IMR-90 (cell line): Measurements from ENCODE around the gene ALX4. TPM values are rescaled to one million over a fixed set of nuclear protein-coding genes. Genes with fewer than 3 reads are reported as not detected.

ENCODE experiments used
- ATAC-seq: fragments of 200-7000 bp; cut with Tn5 transposase; 2 replicates; pipeline ENCODE4 v1.9.1; 2020; ENCODE audit warnings: low read depth, mild to moderate bottlenecking, moderate library complexity
- BruUV-seq: library from RNA; stranded (reverse); fragments of 400-500 nt; replicated peaks from 2 replicates; lab custom pipeline; 2021; lab: Mats Ljungman, UMichigan
- CTCF ChIA-PET: fragments of 300-600 bp; formaldehyde crosslinking; extraction: SDS; loops from one replicate; lab custom pipeline; 2021; ENCODE audit warnings: antibody characterized with exemption; lab: Yijun Ruan, JAX
- POLR2A ChIA-PET: fragments of 300-600 bp; sonication (Branson Sonifier 250); formaldehyde crosslinking; loops from one replicate; lab custom pipeline; 2022; ENCODE audit warnings: antibody characterized with exemption; ENCODE audit not compliant: unreplicated experiment; lab: Charles Lee
- DNase-seq: peaks from one replicate; pipeline ENCODE4 v3.0.0; 2013
- H2AFZ ChIP-seq: replicated peaks from 2 replicates; pipeline ENCODE3; 2013; ENCODE audit warnings: low read length, mild to moderate bottlenecking; ENCODE audit not compliant: poor library complexity
- H2AK5ac ChIP-seq: 2 replicates; pipeline ENCODE4 v1.6.1; 2013; ENCODE audit warnings: low read depth, low read length, inconsistent platforms
- H2AK9ac ChIP-seq: replicated peaks from 2 replicates; pipeline ENCODE3; 2013; ENCODE audit warnings: mild to moderate bottlenecking, low read depth, low read length, moderate library complexity; ENCODE audit not compliant: poor library complexity
- H2BK120ac ChIP-seq: 2 replicates; pipeline ENCODE4 v1.6.1; 2013; ENCODE audit warnings: low read depth, low read length, inconsistent platforms
- H2BK15ac ChIP-seq: 3 replicates; pipeline ENCODE4 v1.6.1; 2013; ENCODE audit warnings: low read depth, low read length, inconsistent platforms
- H2BK20ac ChIP-seq: 2 replicates; pipeline ENCODE4 v1.6.1; 2013; ENCODE audit warnings: low read depth, mild to moderate bottlenecking, inconsistent platforms, low read length, moderate library complexity
- H2BK5ac ChIP-seq: 2 replicates; pipeline ENCODE4 v1.6.1; 2013; ENCODE audit warnings: mild to moderate bottlenecking, low read depth, low read length, inconsistent platforms; ENCODE audit not compliant: poor library complexity, severe bottlenecking
- H3K14ac ChIP-seq: replicated peaks from 2 replicates; pipeline ENCODE4 v1.6.1; 2013; ENCODE audit warnings: low read depth, low read length, inconsistent platforms
- H3K18ac ChIP-seq: 2 replicates; pipeline ENCODE4 v1.6.1; 2013; ENCODE audit warnings: low read depth, low read length, control low read depth
- H3K23ac ChIP-seq: 2 replicates; pipeline ENCODE4 v1.6.1; 2013; ENCODE audit warnings: low read depth, low read length, inconsistent platforms
- H3K27ac ChIP-seq: 2 replicates; pipeline ENCODE4 v1.5.1; 2013; ENCODE audit warnings: mild to moderate bottlenecking, control low read depth, low read length; ENCODE audit not compliant: insufficient read depth
- H3K27me3 ChIP-seq: 2 replicates; pipeline ENCODE4 v1.6.1; 2013; ENCODE audit warnings: low read length; ENCODE audit not compliant: control insufficient read depth, insufficient read depth
- H3K36me3 ChIP-seq: 2 replicates; pipeline ENCODE4 v1.6.1; 2013; ENCODE audit warnings: low read length, mixed read lengths; ENCODE audit not compliant: control insufficient read depth, insufficient read depth
- H3K4ac ChIP-seq: 2 replicates; pipeline ENCODE4 v1.6.1; 2013; ENCODE audit warnings: low read depth, low read length, inconsistent platforms
- H3K4me1 ChIP-seq: 2 replicates; pipeline ENCODE4 v1.6.1; 2013; ENCODE audit warnings: low read length, mixed read lengths; ENCODE audit not compliant: control insufficient read depth, insufficient read depth
- H3K4me2 ChIP-seq: 2 replicates; pipeline ENCODE4 v1.6.1; 2013; ENCODE audit warnings: low read depth, mild to moderate bottlenecking, control low read depth, low read length, moderate library complexity
- H3K4me3 ChIP-seq: 2 replicates; pipeline ENCODE4 v1.5.1; 2013; ENCODE audit warnings: low read depth, mild to moderate bottlenecking, control low read depth, low read length, moderate library complexity; ENCODE audit not compliant: insufficient read depth
- H3K56ac ChIP-seq: 2 replicates; pipeline ENCODE4 v1.6.1; 2013; ENCODE audit warnings: low read length, inconsistent platforms; ENCODE audit not compliant: insufficient read depth; ENCODE audit errors: extremely low read depth
- H3K79me1 ChIP-seq, 2 experiments: 2 replicates each; pipeline ENCODE4 v1.6.1; 2013; ENCODE audit warnings: low read length in 2 of 2, inconsistent platforms in 1 of 2, low read depth in 1 of 2
- H3K9ac ChIP-seq: 2 replicates; pipeline ENCODE4 v1.6.1; 2013; ENCODE audit warnings: low read depth, low read length, control low read depth
- H3K9me1 ChIP-seq: 2 replicates; pipeline ENCODE4 v1.6.1; 2013; ENCODE audit warnings: low read length, inconsistent platforms; ENCODE audit not compliant: insufficient read depth
- H3K9me3 ChIP-seq: 2 replicates; pipeline ENCODE4 v1.6.1; 2013; ENCODE audit warnings: low read length; ENCODE audit not compliant: control insufficient read depth, insufficient read depth
- H4K20me1 ChIP-seq: 2 replicates; pipeline ENCODE4 v1.6.1; 2013; ENCODE audit warnings: low read length, inconsistent platforms; ENCODE audit not compliant: insufficient read depth
- H4K5ac ChIP-seq: 2 replicates; pipeline ENCODE4 v1.6.1; 2013; ENCODE audit warnings: mild to moderate bottlenecking, low read depth, low read length, control low read depth
- H4K8ac ChIP-seq, 2 experiments: 2 replicates each; pipeline ENCODE4 v1.6.1; 2013; ENCODE audit warnings: low read depth in 2 of 2, low read length in 2 of 2, control low read depth in 1 of 2, inconsistent platforms in 1 of 2
- H4K91ac ChIP-seq: 2 replicates; pipeline ENCODE4 v1.6.1; 2013; ENCODE audit warnings: low read depth, low read length, inconsistent platforms; ENCODE audit not compliant: insufficient read depth
- BHLHE40 ChIP-seq: fragments of 150-350 bp; IDR thresholded peaks from 2 replicates; pipeline ENCODE4 v1.6.1; 2016; ENCODE audit warnings: mild to moderate bottlenecking, low read depth, low read length
- CEBPB ChIP-seq: IDR thresholded peaks from 2 replicates; pipeline ENCODE4 v1.6.1; 2012; ENCODE audit warnings: low read depth, low read length, improper control_type of control experiment
- CHD1 ChIP-seq: IDR thresholded peaks from 2 replicates; pipeline ENCODE4 v1.6.1; 2012; ENCODE audit warnings: low read depth, low read length, improper control_type of control experiment
- CTCF ChIP-seq: conservative IDR thresholded peaks from 2 replicates; pipeline ENCODE4 v1.5.1; 2012; ENCODE audit warnings: mild to moderate bottlenecking, low read depth, low read length, improper control_type of control experiment
- FOS ChIP-seq: fragments of 150-350 bp; IDR thresholded peaks from 2 replicates; pipeline ENCODE4 v1.6.1; 2016; ENCODE audit warnings: low read depth, low read length
- MAFK ChIP-seq: IDR thresholded peaks from 2 replicates; pipeline ENCODE4 v1.6.1; 2012; ENCODE audit warnings: low read depth, low read length, improper control_type of control experiment
- MAZ ChIP-seq: IDR thresholded peaks from 2 replicates; pipeline ENCODE4 v1.6.1; 2012; ENCODE audit warnings: low read depth, mild to moderate bottlenecking, low read length, improper control_type of control experiment, moderate library complexity, borderline replicate concordance
- MXI1 ChIP-seq: IDR thresholded peaks from 2 replicates; pipeline ENCODE4 v1.6.1; 2012; ENCODE audit warnings: low read depth, mild to moderate bottlenecking, low read length, moderate library complexity, borderline replicate concordance
- NFE2L2 ChIP-seq: fragments of 150-350 bp; IDR thresholded peaks from 2 replicates; pipeline ENCODE4 v1.6.1; 2016; ENCODE audit warnings: low read depth, mild to moderate bottlenecking, low read length
- POLR2A ChIP-seq: IDR thresholded peaks from 2 replicates; pipeline ENCODE4 v1.6.1; 2012; ENCODE audit warnings: mild to moderate bottlenecking, low read depth, low read length
- RAD21 ChIP-seq: IDR thresholded peaks from 2 replicates; pipeline ENCODE4 v1.6.1; 2012; ENCODE audit warnings: low read length, improper control_type of control experiment
- RCOR1 ChIP-seq: IDR thresholded peaks from 2 replicates; pipeline ENCODE4 v1.6.1; 2012; ENCODE audit warnings: mild to moderate bottlenecking, low read length, improper control_type of control experiment; ENCODE audit not compliant: insufficient replicate concordance
- RFX5 ChIP-seq: IDR thresholded peaks from 2 replicates; pipeline ENCODE4 v1.8.0; 2012; ENCODE audit warnings: low read depth, mild to moderate bottlenecking, low read length, moderate library complexity
- SMC3 ChIP-seq: fragments of 150-350 bp; IDR thresholded peaks from 2 replicates; pipeline ENCODE4 v1.6.1; 2016; ENCODE audit warnings: low read depth, mild to moderate bottlenecking, antibody characterized with exemption, low read length, moderate library complexity
- USF2 ChIP-seq: fragments of 150-350 bp; IDR thresholded peaks from 2 replicates; pipeline ENCODE4 v1.6.1; 2017; ENCODE audit warnings: mild to moderate bottlenecking, antibody characterized with exemption, low read length, low read depth
- WGBS, 2 experiments: methylation state at CpG; one replicate each; pipeline versions ENCODE4 v1.1.5 to v1.1.7; 2013; ENCODE audit warnings: missing lambda C conversion rate in 2 of 2; ENCODE audit not compliant: insufficient read length in 1 of 2; ENCODE audit errors: extremely low coverage in 2 of 2; 5-methylcytosine and 5-hydroxymethylcytosine counted together
- dilution Hi-C: fragments of 300-500 bp; cut with HindIII; formaldehyde crosslinking; loops from one replicate; pipeline ENCODE4 v1.14.3; 2018; ENCODE audit warnings: low sequenced_read_pairs; ENCODE audit not compliant: unreplicated experiment
- in situ Hi-C: fragments of 300-500 bp; cut with MboI; formaldehyde crosslinking; loops from 3 replicates; pipeline ENCODE4 v1.14.3; 2019; ENCODE audit warnings: low sequenced_read_pairs, inconsistent platforms, mixed read lengths
- intact Hi-C: fragments of 100-400 bp; cut with micrococcal nuclease; formaldehyde crosslinking; loops from 2 replicates; pipeline ENCODE4 v1.10.0; 2022
- polyA plus RNA-seq, 3 experiments: library from polyadenylated mRNA; depleted of rRNA; stranded (reverse); fragments of >200 nt; gene quantifications; 2 replicates each; pipeline ENCODE4 v1.2.3, GENCODE V29; 2012; ENCODE audit warnings: low replicate concordance in 1 of 3
- total RNA-seq: library from RNA; depleted of rRNA; stranded (reverse); fragments of >200 nt; gene quantifications from 2 replicates; pipeline ENCODE4 v1.2.3, GENCODE V29; 2012

The ALX4 gene
- total and polyA plus RNA-seq, 2 of the 4 experiments (the other 2 are of a cell fraction), result not detected

GRCh38 chr11:44243595-44244343 lies 66.2 kb downstream of the ALX4 start:
- Histone ChIP-seq H3K9me3 (no peaks in the 10 kb centered on the region), H2AK9ac (peak overlapping the region; percentile 51), H2BK120ac (peak overlapping the region; percentile 97), H3K56ac (peak overlapping the region; percentile 41; the same call in 1 of the 2 replicates), H3K9ac (no peak overlapping the region), H2BK20ac (peak overlapping the region; percentile 98), H3K9me1 (peaks cover 11% of the 10 kb centered on the region), H2AK5ac (peak overlapping the region; percentile 89), H2AFZ (peak overlapping the region; percentile 6), H4K20me1 (no peaks in the 10 kb centered on the region), H3K4me3 (no peak overlapping the region), H3K4ac (peak overlapping the region; percentile 97), H3K36me3 (0 out of 2 replicates have a peak, but pooled peaks cover 4% of the 10 kb centered on the region), H3K4me2 (0 out of 2 replicates have a peak overlapping the region, but pooled peaks have one; percentile 39), H3K14ac (peak overlapping the region; percentile 80; the same call in 1 of the 2 replicates), H3K18ac (peak overlapping the region; percentile 71), H3K4me1 (peaks cover 26% of the 10 kb centered on the region), H3K79me1 (peaks cover 0 to 11% of the 10 kb centered on the region in 2 experiments; a peak in 2 of 4 replicates), H3K27me3 (no peaks in the 10 kb centered on the region), H3K27ac (peak overlapping the region; percentile 51), H4K8ac (peak overlapping the region; percentile 60 to 74; a peak in 3 of 4 replicates), H3K23ac (peak overlapping the region; percentile 82), H4K91ac (peak overlapping the region; percentile 95), H2BK15ac (peak overlapping the region; percentile 77; the same call in 2 of the 3 replicates), H4K5ac (peak overlapping the region; percentile 24), H2BK5ac (peak overlapping the region; percentile 68)
- DNase-seq (peak; percentile 46), ATAC-seq (peak; percentile 65)
- ChIA-PET CTCF (interaction anchor here (0.6 to 1.0 kb wide), 3 partner anchors 23 to 65 kb away, joined by 3 to 4 read pairs (median 4); no protein-coding TSS in a partner anchor), POLR2A (no interaction called here)
- in situ Hi-C loops (no loop called here), dilution Hi-C loops (no loop called here), intact Hi-C loops (loop anchor here (1.0 kb wide), 1 partner anchor 44 kb away; no protein-coding TSS in a partner anchor)
- BruUV-seq, result no TSS peak
- no CpG with 5 or more reads among the region's 6 CpGs for WGBS, 2 experiments
- TF ChIP-seq CHD1, result no peak
- TF ChIP-seq FOS, result no peak
- TF ChIP-seq SMC3, result no peak
- TF ChIP-seq CEBPB, result no peak
- no peak for TF ChIP-seq POLR2A
- TF ChIP-seq MAFK, result no peak
- no peak for TF ChIP-seq MXI1
- no peak for TF ChIP-seq NFE2L2
- no peak for TF ChIP-seq BHLHE40
- TF ChIP-seq USF2, result no peak
- no peak for TF ChIP-seq RFX5
- no peak for TF ChIP-seq CTCF
- TF ChIP-seq MAZ, result no peak
- no peak for TF ChIP-seq RAD21
- no peak for TF ChIP-seq RCOR1
